Measurements from ENCODE around the gene DUSP7.
"Not testable (repeated sequence)": the region's sequence is repeated elsewhere in the genome, so short reads cannot be mapped to it uniquely, and the experiment has no call there.

DUSP7 gene

GRCh38 chr3:52046186-52046901 is 10.0 kb downstream of the DUSP7 start:
- no peak for DNase-seq

GRCh38 chr3:52044869-52045619 is 11.3 kb downstream of the DUSP7 start:
- no peak for DNase-seq

- no peak for DNase-seq
Measured at GRCh38 chr3:52043750-52044149, 12.6 kb downstream of the DUSP7 start.

GRCh38 chr3:52043039-52043438 is 13.3 kb downstream of the DUSP7 start:
- not testable (repeated sequence) for DNase-seq

- no peak for DNase-seq
Measured at GRCh38 chr3:52041118-52041731, 15.1 kb downstream of the DUSP7 start.

- no peak for DNase-seq
Measured at GRCh38 chr3:52040600-52040999, 15.8 kb downstream of the DUSP7 start.

- DNase-seq: no peak
Measured at GRCh38 chr3:52039846-52040245, 16.5 kb downstream of the DUSP7 start.

- no peak for DNase-seq
Measured at GRCh38 chr3:52039426-52039825, 16.9 kb downstream of the DUSP7 start.

GRCh38 chr3:52038227-52038626 is 18.1 kb downstream of the DUSP7 start:
- no peak for DNase-seq

- no peak for DNase-seq
Measured at GRCh38 chr3:52037291-52037690, 19.1 kb downstream of the DUSP7 start.

GRCh38 chr3:52036829-52037228 is 19.5 kb downstream of the DUSP7 start:
- no peak for DNase-seq

- DNase-seq: no peak
Measured at GRCh38 chr3:52036222-52036694, 20.1 kb downstream of the DUSP7 start.

GRCh38 chr3:52034651-52035050 is 21.7 kb downstream of the DUSP7 start:
- DNase-seq: no peak

- no peak for DNase-seq
Measured at GRCh38 chr3:52034212-52034611, 22.2 kb downstream of the DUSP7 start.

- DNase-seq: not testable (repeated sequence)
Measured at GRCh38 chr3:52033748-52034147, 22.6 kb downstream of the DUSP7 start.

- no peak for DNase-seq
Measured at GRCh38 chr3:52032702-52033408, 23.5 kb downstream of the DUSP7 start.

- no peak for DNase-seq
Measured at GRCh38 chr3:52031896-52032295, 24.5 kb downstream of the DUSP7 start.

- no peak for DNase-seq
Measured at GRCh38 chr3:52030714-52031310, 25.6 kb downstream of the DUSP7 start.

GRCh38 chr3:52029535-52029934 is 26.8 kb downstream of the DUSP7 start:
- DNase-seq: no peak

GRCh38 chr3:52029053-52029452 is 27.3 kb downstream of the DUSP7 start:
- DNase-seq: no peak

GRCh38 chr3:52028572-52028971 is 27.8 kb downstream of the DUSP7 start:
- DNase-seq: no peak

GRCh38 chr3:52026041-52026440 is 30.3 kb downstream of the DUSP7 start:
- no peak for DNase-seq

- no peak for DNase-seq
Measured at GRCh38 chr3:52025453-52025852, 30.9 kb downstream of the DUSP7 start.
